Keratinocyte (primary cell): Measurements from ENCODE around the gene ADH1C.

ENCODE experiments used
- CTCF ChIP-seq, 3 experiments: IDR thresholded peaks in 1 of 3; conservative IDR thresholded peaks in 1 of 3; optimal IDR thresholded peaks in 1 of 3; 2 replicates in 2 of 3; 3 replicates in 1 of 3; pipeline versions ENCODE3 to v1.5.1; 2011; ENCODE audit warnings: low read length in 3 of 3, mild to moderate bottlenecking in 3 of 3, moderate library complexity in 2 of 3, control low read depth in 1 of 3, inconsistent platforms in 1 of 3; ENCODE audit not compliant: insufficient read depth in 2 of 3; ENCODE audit errors: extremely low read depth in 1 of 3
- EZH2 ChIP-seq: IDR thresholded peaks from one replicate; pipeline ENCODE4 v1.6.1; 2012; ENCODE audit warnings: inconsistent platforms, mild to moderate bottlenecking, low read length, moderate library complexity

- no peak for TF ChIP-seq EZH2
- TF ChIP-seq CTCF (optimal IDR thresholded peaks at IDR 0.05 in 1 of 3, IDR thresholded peaks at IDR 0.05 in 1 of 3, conservative IDR thresholded peaks at IDR 0.05 in 1 of 3; ENCODE audit: extremely low read depth in 1 of 3, insufficient read depth in 2 of 3, low read length in 3 of 3) = no peak
These were observed 51.0 kb downstream of the ADH1C start for GRCh38 chr4:99301376-99302164.
